Body of pancreas (tissue), 4 donors: ENCODE data around the gene APOBEC3B. TPM values are rescaled to one million over a fixed set of nuclear protein-coding genes. Genes with fewer than 3 reads are reported as not detected.
"Not testable (repeated sequence)": the region's sequence is repeated elsewhere in the genome, so short reads cannot be mapped to it uniquely, and the experiment has no call there.

Source experiments
- ATAC-seq: fragments of 150-250 bp; one replicate; pipeline ENCODE4 v1.9.1; 2016
- DNase-seq, 4 donors: peaks; one replicate each; pipeline ENCODE4 v3.0.0-alpha.2; 2019
- H3K27ac ChIP-seq, 4 donors: fragments of 200-600 bp; sonication (generic); 1 replicate in 3 of 4; 2 replicates in 1 of 4; pipeline versions ENCODE4 v1.5.1 to v1.6.1; 2016 to 2019; ENCODE audit warnings: mild to moderate bottlenecking in 1 of 4, mixed read lengths in 1 of 4, moderate library complexity in 1 of 4
- H3K27me3 ChIP-seq, 2 donors: fragments of 200-600 bp; sonication (generic); one replicate each; pipeline ENCODE4 v1.6.0; 2016; ENCODE audit warnings: mild to moderate bottlenecking in 1 of 2
- H3K36me3 ChIP-seq, 2 donors: fragments of 200-600 bp; sonication (generic); replicated peaks in 1 of 2; 2 replicates each; pipeline ENCODE4 v1.5.1; 2016; ENCODE audit warnings: low read depth in 2 of 2; ENCODE audit not compliant: insufficient read depth in 1 of 2
- H3K4me1 ChIP-seq: fragments of 200-600 bp; sonication (generic); one replicate; pipeline ENCODE4 v1.6.0; 2016
- H3K4me3 ChIP-seq, 2 donors: fragments of 200-600 bp; sonication (generic); 1 replicate in 1 of 2; 2 replicates in 1 of 2; pipeline ENCODE4 v1.5.1; 2016 to 2019
- H3K9me3 ChIP-seq, 3 donors: fragments of 200-600 bp; sonication (generic); 1 replicate in 2 of 3; 2 replicates in 1 of 3; pipeline ENCODE4 v1.5.1; 2016
- POLR2A ChIP-seq, 3 donors: fragments of 450-650 bp; IDR thresholded peaks; one replicate each; pipeline ENCODE4 v1.6.1; 2016; ENCODE audit warnings: antibody characterized with exemption in 3 of 3, mild to moderate bottlenecking in 2 of 3
- WGBS, 2 donors: methylation state at CpG; one replicate each; pipeline ENCODE4 v1.1.5; 2017; 5-methylcytosine and 5-hydroxymethylcytosine counted together
- intact Hi-C: fragments of 100-400 bp; cut with DNase I; formaldehyde crosslinking; loops from one replicate; pipeline ENCODE4 v1.15.1; 2023
- total RNA-seq, 2 donors: library from RNA; depleted of rRNA; stranded (reverse); fragments of >200 nt; gene quantifications; one replicate each; pipeline ENCODE4 v1.1.0, GENCODE V29; 2016
- TF ChIP-seq, protein P1 (sequence below), 7 experiments: fragments of 450-650 bp in 4 of 7; fragments of 200-600 bp in 3 of 7; sonication (generic) in 3 of 7; IDR thresholded peaks; one replicate each; pipeline ENCODE4 v1.5.1; 2016 to 2019; ENCODE audit warnings: antibody characterized with exemption in 7 of 7

APOBEC3B gene
- total RNA-seq, 2 donors from 2014 or later: 2.1 TPM; not detected in 1

DNA sequence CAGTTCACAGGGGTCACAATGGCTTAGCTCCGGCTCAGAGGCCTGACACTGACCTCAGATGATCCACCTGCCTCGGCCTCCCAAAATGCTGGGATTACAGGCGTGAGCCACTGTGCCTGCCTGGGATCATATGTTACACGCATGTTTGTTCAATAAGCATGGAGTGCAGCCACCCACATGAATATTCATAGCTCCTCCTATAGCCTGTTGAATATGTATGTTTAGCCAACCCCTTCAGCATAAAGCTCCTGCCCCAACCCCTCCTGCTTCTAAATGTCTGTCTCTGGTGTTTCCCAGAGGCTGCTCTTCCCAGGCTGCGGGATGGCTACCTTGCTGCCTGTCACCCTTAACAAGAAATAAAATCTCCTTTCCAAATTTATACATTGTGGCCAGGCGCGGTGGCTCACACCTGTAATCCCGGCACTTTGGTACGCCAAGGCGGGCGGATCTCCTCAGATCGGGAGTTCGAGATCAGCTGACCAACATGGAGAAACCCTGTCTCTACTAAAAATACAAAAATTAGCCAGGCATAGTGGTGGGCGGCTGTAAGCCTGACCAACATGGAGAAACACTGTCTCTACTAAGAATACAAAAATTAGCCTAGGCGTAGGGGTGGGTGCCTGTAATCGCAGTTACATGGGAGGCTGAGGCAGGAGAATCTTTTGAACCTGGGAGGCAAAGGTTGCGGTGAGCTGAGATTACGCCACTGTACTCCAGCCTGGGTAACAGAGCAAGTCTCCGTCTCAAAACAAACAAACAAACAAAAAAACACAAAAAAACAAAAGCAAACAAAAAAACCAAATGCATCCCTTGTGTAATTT is 57.4 kb downstream of the APOBEC3B start:
- Histone ChIP-seq H3K36me3 (no peaks in the 10 kb centered on the region), H3K27me3 (no peaks in the 10 kb centered on the region), H3K4me1 (peaks cover 12% of the 10 kb centered on the region), H3K9me3 (no peaks in the 10 kb centered on the region), H3K27ac (peak overlapping the region in 3 of 4 donors; percentile 84 to 91 (median 89)), H3K4me3 (no peak overlapping the region)
- no peak for TF ChIP-seq POLR2A (IDR thresholded peaks at IDR 0.05)
- TF ChIP-seq, protein P1, sequence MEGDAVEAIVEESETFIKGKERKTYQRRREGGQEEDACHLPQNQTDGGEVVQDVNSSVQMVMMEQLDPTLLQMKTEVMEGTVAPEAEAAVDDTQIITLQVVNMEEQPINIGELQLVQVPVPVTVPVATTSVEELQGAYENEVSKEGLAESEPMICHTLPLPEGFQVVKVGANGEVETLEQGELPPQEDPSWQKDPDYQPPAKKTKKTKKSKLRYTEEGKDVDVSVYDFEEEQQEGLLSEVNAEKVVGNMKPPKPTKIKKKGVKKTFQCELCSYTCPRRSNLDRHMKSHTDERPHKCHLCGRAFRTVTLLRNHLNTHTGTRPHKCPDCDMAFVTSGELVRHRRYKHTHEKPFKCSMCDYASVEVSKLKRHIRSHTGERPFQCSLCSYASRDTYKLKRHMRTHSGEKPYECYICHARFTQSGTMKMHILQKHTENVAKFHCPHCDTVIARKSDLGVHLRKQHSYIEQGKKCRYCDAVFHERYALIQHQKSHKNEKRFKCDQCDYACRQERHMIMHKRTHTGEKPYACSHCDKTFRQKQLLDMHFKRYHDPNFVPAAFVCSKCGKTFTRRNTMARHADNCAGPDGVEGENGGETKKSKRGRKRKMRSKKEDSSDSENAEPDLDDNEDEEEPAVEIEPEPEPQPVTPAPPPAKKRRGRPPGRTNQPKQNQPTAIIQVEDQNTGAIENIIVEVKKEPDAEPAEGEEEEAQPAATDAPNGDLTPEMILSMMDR (IDR thresholded peaks at IDR 0.05): no peak
- no peak for ATAC-seq
- DNase-seq: no peak
- intact Hi-C loops: no loop called here
- WGBS, 2 donors: 90 to 93% methylated on average over 19 of the region's 19 CpGs

DNA sequence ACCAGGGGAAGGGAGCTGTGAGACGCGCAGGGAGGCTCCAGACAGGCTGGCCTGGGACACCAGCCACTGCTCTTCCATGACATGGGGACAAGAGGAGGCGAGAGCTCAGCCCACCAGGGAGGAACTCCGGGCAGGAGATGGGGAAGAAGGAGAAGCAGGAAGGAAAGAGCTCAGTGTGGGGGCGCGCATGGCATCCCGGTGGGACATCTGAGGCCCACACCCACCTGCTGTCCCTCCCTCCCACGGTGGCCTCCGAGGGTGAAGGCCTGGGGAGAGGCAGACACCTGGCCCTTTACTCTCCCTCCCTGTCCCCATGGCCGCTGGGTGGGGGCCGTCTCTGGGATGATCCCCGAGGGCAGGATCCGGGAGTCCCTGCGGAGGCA is 58.0 kb downstream of the APOBEC3B start:
- DNase-seq, intact Hi-C loops, H3K27me3 ChIP-seq, H3K4me3 ChIP-seq, H3K9me3 ChIP-seq, H3K36me3 ChIP-seq: not testable (repeated sequence)
- peaks cover 12% of the 10 kb centered on the region for H3K4me1 ChIP-seq
- ATAC-seq: peak; percentile 1
- 42 to 63% methylated on average over 7 to 13 of the region's 14 CpGs for WGBS, 2 donors
- peak overlapping the region; percentile 39 to 91 (median 86) for H3K27ac ChIP-seq

DNA sequence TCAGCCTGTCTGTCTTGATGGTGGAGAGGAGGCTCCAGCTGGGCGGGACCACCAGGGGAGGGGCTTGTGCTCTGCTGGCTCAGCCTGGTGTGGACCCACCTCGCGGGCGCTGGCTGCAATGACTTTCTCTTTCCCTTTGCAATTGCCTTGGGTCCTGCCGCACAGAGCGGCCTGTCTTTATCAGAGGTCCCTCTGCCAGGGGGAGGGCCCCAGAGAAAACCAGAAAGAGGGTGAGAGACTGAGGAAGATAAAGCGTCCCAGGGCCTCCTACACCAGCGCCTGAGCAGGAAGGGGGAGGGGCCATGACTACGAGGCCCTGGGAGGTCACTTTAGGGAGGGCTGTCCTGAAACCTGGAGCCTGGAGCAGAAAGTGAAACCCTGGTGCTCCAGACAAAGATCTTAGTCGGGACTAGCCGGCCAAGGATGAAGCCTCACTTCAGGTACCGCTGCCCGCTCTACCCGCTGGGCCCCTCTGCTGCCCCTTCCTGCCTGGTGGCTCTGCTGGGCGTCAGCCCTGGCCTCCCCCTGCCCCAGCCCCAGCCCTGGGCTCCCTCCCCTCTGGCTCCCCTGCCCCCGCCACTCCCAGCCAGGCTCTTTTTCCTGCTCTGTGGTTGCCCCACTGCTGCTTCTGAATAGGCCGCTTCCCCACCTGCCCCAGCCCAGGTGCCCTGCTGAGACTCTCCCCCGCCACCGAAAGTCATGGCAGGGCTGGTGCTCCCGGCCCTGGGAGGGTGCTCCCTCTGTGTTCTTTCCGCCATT is 58.6 kb downstream of the APOBEC3B start, which contains the start of gene APOBEC3F:
APOBEC3F (plus strand) TSS at position 327 of the 759 bp plus-strand sequence; CDS start at position 424, 97 bp downstream.
- peaks cover 12% of the 10 kb centered on the region for H3K4me1 ChIP-seq
- H3K27ac ChIP-seq: peak within 1 kb of the TSS; percentile 71 to 91 (median 86)
- TF ChIP-seq POLR2A (IDR thresholded peaks at IDR 0.05): peak; percentile 50 to 86 (median 83)
- ATAC-seq (peak; percentile 93), DNase-seq (peak; percentile 62 to 79 (median 74))
- H3K4me3 ChIP-seq: peak within 1 kb of the TSS in 1 of 2 donors; percentile 3
- intact Hi-C loops, H3K27me3 ChIP-seq, H3K9me3 ChIP-seq, H3K36me3 ChIP-seq: not testable (repeated sequence)
- WGBS, 2 donors: 9 to 21% methylated on average over 7 to 21 of the region's 21 CpGs

DNA sequence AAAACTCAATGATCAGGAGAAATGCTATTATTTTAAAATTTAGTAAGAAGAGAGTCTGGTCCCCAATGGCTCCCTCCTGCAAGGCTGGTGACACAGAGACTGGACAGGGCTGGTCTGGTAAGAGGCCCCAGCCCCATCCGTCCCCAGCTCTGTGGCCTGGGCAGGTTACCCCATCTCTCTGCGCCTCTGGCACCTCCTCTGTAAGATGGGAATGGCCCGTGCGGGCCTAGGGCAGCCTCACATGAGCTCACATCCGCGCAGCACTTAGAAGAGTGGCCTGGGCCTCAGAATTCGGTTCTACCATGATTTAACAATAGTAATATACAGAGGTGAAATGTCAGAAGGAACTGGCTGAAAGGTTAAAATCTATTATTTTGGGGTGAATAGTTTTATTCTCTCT is 59.8 kb downstream of the APOBEC3B start:
- Histone ChIP-seq H3K9me3 (no peaks in the 10 kb centered on the region), H3K4me3 (no peak overlapping the region), H3K27ac (peak overlapping the region in 3 of 4 donors; percentile 84 to 91 (median 89)), H3K4me1 (peaks cover 12% of the 10 kb centered on the region), H3K27me3 (no peaks in the 10 kb centered on the region), H3K36me3 (no peaks in the 10 kb centered on the region)
- TF ChIP-seq POLR2A (IDR thresholded peaks at IDR 0.05): no peak
- TF ChIP-seq, protein P1 (IDR thresholded peaks at IDR 0.05): no peak
- DNase-seq (no peak), ATAC-seq (no peak)
- WGBS, 2 donors: 87 to 93% methylated on average over 7 of the region's 7 CpGs
- intact Hi-C loops: no loop called here

Other genes with a start within 250 kb of the APOBEC3B start
- 100 to 1,000 TPM; 143 to 166 TPM for gene SUN2, start 226.3 kb upstream of the APOBEC3B start, total RNA-seq
- gene DNAL4, start 188.2 kb upstream of the APOBEC3B start, total RNA-seq: 10 to 100 TPM; 11.4 to 13.8 TPM
- 10 to 100 TPM in 1 of 2 donors, 1 to 10 TPM in 1; 6.0 to 10.5 TPM for gene NPTXR, start 138.3 kb upstream of the APOBEC3B start, total RNA-seq
- gene CBX6, start 110.1 kb upstream of the APOBEC3B start, total RNA-seq: 10 to 100 TPM; 32.7 to 45.2 TPM
- gene APOBEC3A, start 24.7 kb upstream of the APOBEC3B start, total RNA-seq: not detected
- 1 to 10 TPM; 2.6 to 6.7 TPM for gene APOBEC3C, start 31.9 kb downstream of the APOBEC3B start, total RNA-seq
- gene APOBEC3D, start 38.8 kb downstream of the APOBEC3B start, total RNA-seq: not detected
- gene APOBEC3F, start 58.5 kb downstream of the APOBEC3B start, total RNA-seq: under 1 TPM; 0.52 to 0.99 TPM
- 1 to 10 TPM; 5.4 to 6.3 TPM for gene APOBEC3G, start 94.9 kb downstream of the APOBEC3B start, total RNA-seq
- gene APOBEC3H, start 114.9 kb downstream of the APOBEC3B start, total RNA-seq: not detected
- gene CBX7, start 170.3 kb downstream of the APOBEC3B start, total RNA-seq: 10 to 100 TPM; 38.1 to 41.2 TPM